HG02840 (cell line): ENCODE measurements around the gene CALM3.
"Not testable (repeated sequence)": the region's sequence is repeated elsewhere in the genome, so short reads cannot be mapped to it uniquely, and the experiment has no call there.

ENCODE experiments used
- ATAC-seq: cut with Tn5 transposase; IDR thresholded peaks from one replicate; pipeline ENCODE4 v1.9.1; 2021; ENCODE audit warnings: mild to moderate bottlenecking, moderate library complexity, moderate number of reproducible peaks; ENCODE audit not compliant: unreplicated experiment, low FRiP score

The CALM3 gene

GRCh38 chr19:46613525-46613924 lies 12.4 kb downstream of the CALM3 start:
- no peak for ATAC-seq

- no peak for ATAC-seq
Observed at GRCh38 chr19:46614114-46614722, 13.1 kb downstream of the CALM3 start.

- ATAC-seq = no peak
Observed at GRCh38 chr19:46615966-46616365, 14.8 kb downstream of the CALM3 start.

GRCh38 chr19:46616631-46617322 lies 15.6 kb downstream of the CALM3 start:
- no peak for ATAC-seq

- no peak for ATAC-seq
Observed at GRCh38 chr19:46617601-46618000, 16.5 kb downstream of the CALM3 start.

GRCh38 chr19:46618670-46619231 lies 17.6 kb downstream of the CALM3 start:
- ATAC-seq = no peak

GRCh38 chr19:46620267-46620666 lies 19.1 kb downstream of the CALM3 start:
- no peak for ATAC-seq

- ATAC-seq = no peak
Observed at GRCh38 chr19:46620716-46621115, 19.6 kb downstream of the CALM3 start.

GRCh38 chr19:46621191-46622117 lies 20.3 kb downstream of the CALM3 start:
- ATAC-seq = no peak

GRCh38 chr19:46622118-46622446 lies 21.0 kb downstream of the CALM3 start:
- ATAC-seq = no peak

GRCh38 chr19:46623915-46624502 lies 22.9 kb downstream of the CALM3 start:
- no peak for ATAC-seq

GRCh38 chr19:46624958-46625661 lies 24.0 kb downstream of the CALM3 start, which contains the start of gene PTGIR:
Gene PTGIR, minus strand, starts transcription at chr19:46625089. Its CDS starts 864 bp downstream, at chr19:46624225.
- no peak for ATAC-seq

GRCh38 chr19:46625731-46626130 lies 24.6 kb downstream of the CALM3 start:
- ATAC-seq = no peak

- ATAC-seq = no peak
Observed at GRCh38 chr19:46626446-46626845, 25.3 kb downstream of the CALM3 start.

- not testable (repeated sequence) for ATAC-seq
Observed at GRCh38 chr19:46628970-46629369, 27.8 kb downstream of the CALM3 start.

GRCh38 chr19:46629546-46630025 lies 28.5 kb downstream of the CALM3 start:
- ATAC-seq = no peak

- no peak for ATAC-seq
Observed at GRCh38 chr19:46630586-46631205, 29.6 kb downstream of the CALM3 start.

- ATAC-seq = no peak
Observed at GRCh38 chr19:46631481-46631880, 30.4 kb downstream of the CALM3 start.

GRCh38 chr19:46633130-46633529 lies 32.0 kb downstream of the CALM3 start:
- ATAC-seq = no peak
